K562 (cell line): ENCODE data around the gene MDC1. TPM values are rescaled to one million over a fixed set of nuclear protein-coding genes. Genes with fewer than 3 reads are reported as not detected.

ENCODE experiments used
- ATAC-seq: fragments of 200-7000 bp; cut with Tn5 transposase; 3 replicates; pipeline ENCODE4 v1.9.1; 2020; ENCODE audit warnings: moderate library complexity
- BruUV-seq: library from RNA; stranded (reverse); fragments of 400-500 nt; replicated peaks from 2 replicates; lab custom pipeline; 2021; lab: Mats Ljungman, UMichigan
- CTCF ChIA-PET: fragments of 300-600 bp; formaldehyde crosslinking; extraction: SDS; loops from one replicate; lab custom pipeline; 2021; ENCODE audit warnings: low intra/inter-chr PET ratio; lab: Yijun Ruan, JAX
- POLR2A ChIA-PET: fragments of 300-600, 350-650 bp; sonication (Branson Sonifier 250); formaldehyde crosslinking; extraction: SDS; loops from one replicate; lab custom pipeline; 2021; ENCODE audit warnings: antibody characterized with exemption, inconsistent platforms; lab: Yijun Ruan, JAX
- DNase-seq, 4 experiments: peaks; one replicate each; pipeline versions ENCODE4 v3.0.0 to v3.0.0-alpha.2; 2011 to 2018; ENCODE audit warnings: low spot score in 3 of 4, mixed read lengths in 3 of 4; ENCODE audit errors: extremely low read depth in 1 of 4
- FAIRE-seq: peaks from 2 replicates; lab custom pipeline; 2011; peaks lifted over from hg19 to GRCh38; lab: Jason Lieb, UNC
- H2AFZ ChIP-seq: 2 replicates; pipeline ENCODE4 v1.6.0; 2011; ENCODE audit warnings: low read depth, low read length, control low read depth, inconsistent platforms
- H3K27ac ChIP-seq: fragments of 200-600 bp; 3 replicates; pipeline ENCODE4 v1.8.0; 2011; ENCODE audit warnings: low read depth, mild to moderate bottlenecking, control low read depth, inconsistent platforms, low read length, moderate library complexity, mixed read lengths; ENCODE audit errors: extremely low read depth
- H3K27me3 ChIP-seq, 2 experiments: fragments of 300-600 bp in 1 of 2; 2 replicates in 1 of 2; 3 replicates in 1 of 2; pipeline versions ENCODE4 v1.6.0 to v1.8.0; 2011; ENCODE audit warnings: inconsistent platforms in 2 of 2, low read length in 2 of 2, mild to moderate bottlenecking in 1 of 2, mixed read lengths in 1 of 2, moderate library complexity in 1 of 2; ENCODE audit not compliant: control insufficient read depth in 2 of 2, insufficient read depth in 2 of 2
- H3K36me3 ChIP-seq: fragments of 300-600 bp; 3 replicates; pipeline ENCODE4 v1.8.0; 2011; ENCODE audit warnings: mild to moderate bottlenecking, low read length, inconsistent platforms; ENCODE audit not compliant: control insufficient read depth, insufficient read depth
- H3K4me1 ChIP-seq, 2 experiments: fragments of 200-600 bp in 1 of 2; replicated peaks in 1 of 2; 2 replicates in 1 of 2; 3 replicates in 1 of 2; pipeline versions ENCODE4 v1.5.1 to v1.8.0; 2011; ENCODE audit warnings: inconsistent platforms in 2 of 2, low read length in 2 of 2, mild to moderate bottlenecking in 1 of 2, mixed read lengths in 1 of 2, moderate library complexity in 1 of 2; ENCODE audit not compliant: control insufficient read depth in 2 of 2, insufficient read depth in 2 of 2
- H3K4me2 ChIP-seq: 2 replicates; pipeline ENCODE4 v1.6.1; 2011; ENCODE audit warnings: low read length, control low read depth, inconsistent platforms, mixed read lengths; ENCODE audit not compliant: insufficient read depth
- H3K4me3 ChIP-seq: fragments of 200-600 bp; sonication (generic), shearing (Covaris generic); 2 replicates; pipeline ENCODE4 v1.5.1; 2016; ENCODE audit warnings: control low read depth, inconsistent platforms
- H3K79me2 ChIP-seq: fragments of 200-600 bp; 3 replicates; pipeline ENCODE4 v1.8.0; 2011; ENCODE audit warnings: low read length, inconsistent platforms; ENCODE audit not compliant: control insufficient read depth, insufficient read depth
- H3K9ac ChIP-seq, 2 experiments: 2 replicates each; pipeline versions ENCODE4 v1.6.0 to v1.6.1; 2011; ENCODE audit warnings: low read depth in 2 of 2, low read length in 2 of 2, control low read depth in 1 of 2, inconsistent platforms in 1 of 2, mild to moderate bottlenecking in 1 of 2, mixed read lengths in 1 of 2; ENCODE audit not compliant: insufficient read depth in 1 of 2
- H3K9me1 ChIP-seq: one replicate; pipeline ENCODE4 v1.6.0; 2011; ENCODE audit warnings: inconsistent platforms, mild to moderate bottlenecking, low read length, moderate library complexity; ENCODE audit not compliant: control insufficient read depth, insufficient read depth
- H3K9me3 ChIP-seq: replicated peaks from 2 replicates; pipeline ENCODE4 v1.5.1; 2011; ENCODE audit warnings: low read depth, low read length, inconsistent platforms; ENCODE audit not compliant: control insufficient read depth, insufficient read depth
- H4K20me1 ChIP-seq: replicated peaks from 2 replicates; pipeline ENCODE4 v1.6.1; 2011; ENCODE audit warnings: low read length, inconsistent platforms, mixed read lengths; ENCODE audit not compliant: control insufficient read depth, insufficient read depth
- ERF ChIP-seq: fragments of 450-650 bp; formaldehyde crosslinking; IDR thresholded peaks from 2 replicates; pipeline ENCODE4 v1.4.0; 2020; ENCODE audit warnings: mild to moderate bottlenecking, mixed read lengths
- ESRRB ChIP-seq: fragments of 250-450 bp; sonication (Bioruptor Pico); IDR thresholded peaks from 2 replicates; pipeline ENCODE4 v1.5.0; 2020; ENCODE audit warnings: mild to moderate bottlenecking, moderate library complexity, borderline replicate concordance
- KLF6 ChIP-seq: fragments of 250-450 bp; sonication (Bioruptor Pico); IDR thresholded peaks from 2 replicates; pipeline ENCODE4 v1.4.0; 2020; ENCODE audit warnings: mild to moderate bottlenecking, moderate library complexity, borderline replicate concordance
- MAZ ChIP-seq, 2 experiments: fragments of 450-650 bp in 1 of 2; sonication (generic) in 1 of 2; formaldehyde crosslinking; IDR thresholded peaks in 1 of 2; conservative IDR thresholded peaks in 1 of 2; 2 replicates each; pipeline versions ENCODE4 v1.4.0 to v1.5.0; 2020; ENCODE audit warnings: mild to moderate bottlenecking in 1 of 2, missing genetic modification reagents in 1 of 2
- NR2F6 ChIP-seq: fragments of 450-650 bp; formaldehyde crosslinking; IDR thresholded peaks from 2 replicates; pipeline ENCODE4 v1.4.0; 2020; ENCODE audit warnings: mild to moderate bottlenecking
- SAP30 ChIP-seq: fragments of 200-600 bp; sonication (generic); IDR thresholded peaks from 2 replicates; pipeline ENCODE4 v1.6.1; 2012; ENCODE audit warnings: borderline replicate concordance, low read depth, mild to moderate bottlenecking, moderate library complexity, low read length, control low read depth, inconsistent platforms; ENCODE audit not compliant: insufficient read depth, poor library complexity, severe bottlenecking
- YY1 ChIP-seq, 3 experiments: IDR thresholded peaks; 2 replicates each; pipeline ENCODE4 v1.6.1; 2011; ENCODE audit warnings: low read length in 2 of 3, mild to moderate bottlenecking in 2 of 3, moderate library complexity in 2 of 3, borderline replicate concordance in 1 of 3, control low read depth in 1 of 3, low read depth in 1 of 3; ENCODE audit not compliant: insufficient read depth in 3 of 3, insufficient replicate concordance in 2 of 3, control insufficient read depth in 1 of 3, insufficient read length in 1 of 3; ENCODE audit errors: extremely low read depth in 1 of 3
- WGBS: fragments of 100-300 bp; shearing (Covaris generic); methylation state at CpG from one replicate; pipeline ENCODE4 v1.1.6; 2016; ENCODE audit warnings: low coverage, mixed read lengths; ENCODE audit not compliant: insufficient coverage; ENCODE audit errors: missing lambda C conversion rate; 5-methylcytosine and 5-hydroxymethylcytosine counted together
- in situ Hi-C: fragments of 300-500 bp; cut with MboI; formaldehyde crosslinking; loops from 4 replicates; pipeline ENCODE4 v1.15.0; 2018; ENCODE audit warnings: inconsistent platforms, mixed read lengths
- intact Hi-C: fragments of 100-400 bp; cut with micrococcal nuclease; formaldehyde crosslinking; loops from 2 replicates; pipeline ENCODE4 v1.14.2; 2022
- polyA plus RNA-seq, 8 experiments: library from polyadenylated mRNA; depleted of rRNA in 4 of 8; stranded (reverse) in 5 of 8; unstranded in 3 of 8; fragments of >200 nt; fragmentation: Nextera tagmentation in 2 of 8; fragmentation: Illumina TruSeq in 1 of 8; extraction: Ambion mirVana in 2 of 8; extraction: Trizol in 1 of 8; gene quantifications; 2 replicates each; pipeline versions ENCODE4 v1.2.1 to v1.2.3, GENCODE V29; 2011 to 2014; ENCODE audit warnings: inconsistent platforms in 1 of 8, missing spikeins in 1 of 8
- total RNA-seq, 7 experiments: library from RNA; depleted of rRNA in 6 of 7; stranded (reverse); fragments of >200 nt in 6 of 7; fragmentation: Illumina TruSeq in 2 of 7; extraction: Trizol in 2 of 7; gene quantifications; 2 replicates each; pipeline versions ENCODE4 v1.2.1 to v1.2.3, GENCODE V29; 2011 to 2021; ENCODE audit warnings: low replicate concordance in 1 of 7
- TF ChIP-seq, protein P1 (sequence below): fragments of 450-650 bp; IDR thresholded peaks from 2 replicates; pipeline ENCODE4 v1.6.1; 2017; ENCODE audit warnings: antibody characterized with exemption, mild to moderate bottlenecking
- TF ChIP-seq, protein P2 (sequence below): sonication (generic); formaldehyde crosslinking; IDR thresholded peaks from 2 replicates; pipeline ENCODE4 v1.8.1; 2023; ENCODE audit warnings: mild to moderate bottlenecking, missing genetic modification reagents
- TF ChIP-seq, protein P3 (sequence below): fragments of 200-800 bp; sonication (Bioruptor generic); IDR thresholded peaks from 2 replicates; pipeline ENCODE4 v1.6.1; 2017; ENCODE audit warnings: missing genetic modification characterization, missing compliant biosample characterization

Gene MDC1
- total and polyA plus RNA-seq, 9 of the 15 experiments (the other 6 are each of a cell fraction or from before 2014, with no cell fraction given): 8.2 to 114 (median 20.0) TPM

DNA sequence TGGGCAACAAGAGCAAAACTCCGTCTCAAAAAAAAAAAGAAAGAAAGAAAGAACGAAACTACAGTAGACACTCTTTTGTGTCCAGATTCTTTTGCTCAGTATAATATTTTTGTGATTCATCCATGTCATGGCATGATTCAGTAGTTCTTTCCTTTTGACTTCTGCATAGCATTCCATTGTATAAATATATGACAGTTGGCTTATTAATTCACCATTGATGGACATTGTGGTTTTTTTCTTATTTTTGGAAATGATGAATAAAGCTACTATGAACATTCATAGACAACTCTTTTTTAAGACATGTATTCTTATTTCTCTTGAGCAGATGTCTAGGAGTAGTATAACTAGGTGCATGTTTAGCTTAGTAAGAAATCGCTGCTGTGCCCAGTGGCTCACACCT lies 37.5 kb upstream of the MDC1 start (continued):
- TF ChIP-seq, protein P1, sequence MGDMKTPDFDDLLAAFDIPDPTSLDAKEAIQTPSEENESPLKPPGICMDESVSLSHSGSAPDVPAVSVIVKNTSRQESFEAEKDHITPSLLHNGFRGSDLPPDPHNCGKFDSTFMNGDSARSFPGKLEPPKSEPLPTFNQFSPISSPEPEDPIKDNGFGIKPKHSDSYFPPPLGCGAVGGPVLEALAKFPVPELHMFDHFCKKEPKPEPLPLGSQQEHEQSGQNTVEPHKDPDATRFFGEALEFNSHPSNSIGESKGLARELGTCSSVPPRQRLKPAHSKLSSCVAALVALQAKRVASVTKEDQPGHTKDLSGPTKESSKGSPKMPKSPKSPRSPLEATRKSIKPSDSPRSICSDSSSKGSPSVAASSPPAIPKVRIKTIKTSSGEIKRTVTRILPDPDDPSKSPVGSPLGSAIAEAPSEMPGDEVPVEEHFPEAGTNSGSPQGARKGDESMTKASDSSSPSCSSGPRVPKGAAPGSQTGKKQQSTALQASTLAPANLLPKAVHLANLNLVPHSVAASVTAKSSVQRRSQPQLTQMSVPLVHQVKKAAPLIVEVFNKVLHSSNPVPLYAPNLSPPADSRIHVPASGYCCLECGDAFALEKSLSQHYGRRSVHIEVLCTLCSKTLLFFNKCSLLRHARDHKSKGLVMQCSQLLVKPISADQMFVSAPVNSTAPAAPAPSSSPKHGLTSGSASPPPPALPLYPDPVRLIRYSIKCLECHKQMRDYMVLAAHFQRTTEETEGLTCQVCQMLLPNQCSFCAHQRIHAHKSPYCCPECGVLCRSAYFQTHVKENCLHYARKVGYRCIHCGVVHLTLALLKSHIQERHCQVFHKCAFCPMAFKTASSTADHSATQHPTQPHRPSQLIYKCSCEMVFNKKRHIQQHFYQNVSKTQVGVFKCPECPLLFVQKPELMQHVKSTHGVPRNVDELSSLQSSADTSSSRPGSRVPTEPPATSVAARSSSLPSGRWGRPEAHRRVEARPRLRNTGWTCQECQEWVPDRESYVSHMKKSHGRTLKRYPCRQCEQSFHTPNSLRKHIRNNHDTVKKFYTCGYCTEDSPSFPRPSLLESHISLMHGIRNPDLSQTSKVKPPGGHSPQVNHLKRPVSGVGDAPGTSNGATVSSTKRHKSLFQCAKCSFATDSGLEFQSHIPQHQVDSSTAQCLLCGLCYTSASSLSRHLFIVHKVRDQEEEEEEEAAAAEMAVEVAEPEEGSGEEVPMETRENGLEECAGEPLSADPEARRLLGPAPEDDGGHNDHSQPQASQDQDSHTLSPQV: no peak
- TF ChIP-seq, protein P2, sequence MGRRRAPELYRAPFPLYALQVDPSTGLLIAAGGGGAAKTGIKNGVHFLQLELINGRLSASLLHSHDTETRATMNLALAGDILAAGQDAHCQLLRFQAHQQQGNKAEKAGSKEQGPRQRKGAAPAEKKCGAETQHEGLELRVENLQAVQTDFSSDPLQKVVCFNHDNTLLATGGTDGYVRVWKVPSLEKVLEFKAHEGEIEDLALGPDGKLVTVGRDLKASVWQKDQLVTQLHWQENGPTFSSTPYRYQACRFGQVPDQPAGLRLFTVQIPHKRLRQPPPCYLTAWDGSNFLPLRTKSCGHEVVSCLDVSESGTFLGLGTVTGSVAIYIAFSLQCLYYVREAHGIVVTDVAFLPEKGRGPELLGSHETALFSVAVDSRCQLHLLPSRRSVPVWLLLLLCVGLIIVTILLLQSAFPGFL: no peak

DNA sequence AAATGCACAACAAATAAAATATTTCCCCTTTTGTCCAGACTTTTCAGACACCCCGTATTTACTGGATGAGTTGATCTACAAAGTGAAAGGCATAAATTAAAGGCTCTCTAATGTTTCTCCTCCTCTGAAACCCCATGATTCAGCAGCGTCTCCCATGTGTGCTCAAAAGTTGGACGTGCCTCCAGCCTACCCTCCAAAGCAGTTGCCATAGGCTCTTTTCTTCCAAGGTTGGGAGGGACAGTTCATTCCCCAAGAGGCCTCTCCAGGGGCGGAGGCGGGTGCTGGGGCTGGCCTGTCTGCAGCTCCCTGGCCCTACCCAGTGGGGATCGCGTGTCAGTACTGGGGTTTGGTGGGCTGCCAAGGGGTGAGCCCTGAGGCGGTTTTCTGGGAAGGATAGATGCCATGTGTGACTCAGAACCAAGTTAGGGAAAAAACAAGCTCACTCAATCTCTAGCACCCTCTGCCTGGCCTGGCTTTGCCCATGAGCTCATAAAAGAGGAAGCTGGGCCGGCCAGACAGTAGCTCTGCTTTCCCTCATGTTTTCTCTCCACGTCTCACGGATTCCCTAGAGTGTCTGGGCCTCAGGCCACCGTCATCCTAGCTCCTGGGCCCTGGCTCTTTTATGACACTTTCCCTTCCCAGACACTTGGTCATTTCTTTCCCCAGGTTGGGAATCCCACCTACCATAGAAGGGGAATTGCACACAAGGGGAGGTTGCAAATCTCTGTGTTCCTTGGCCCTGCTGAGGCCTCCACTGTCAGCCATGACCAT lies 35.3 kb upstream of the MDC1 start:
- WGBS: 45% methylated on average over 12 of the region's 12 CpGs
- peak in 1 of 4 experiments; percentile 43 for DNase-seq
- BruUV-seq: no TSS peak
- ChIA-PET POLR2A (interaction anchor here (0.6 to 1.8 kb wide), 10 partner anchors 8 to 200 kb away, joined by 3 to 10 read pairs (median 3); partner anchors contain the start of gene IER3), CTCF (no interaction called here)
- peak overlapping the region in 1 of 2 experiments; percentile 76; a peak in 2 of 4 replicates for H3K9ac ChIP-seq
- no peaks in the 10 kb centered on the region for H4K20me1 ChIP-seq
- H3K27ac ChIP-seq: peak overlapping the region; percentile 14; the same call in 1 of the 3 replicates
- no peak for FAIRE-seq
- H3K4me1 ChIP-seq: peaks cover 12 to 26% of the 10 kb centered on the region in 2 experiments
- H3K36me3 ChIP-seq: no peaks in the 10 kb centered on the region
- no peaks in the 10 kb centered on the region for H3K79me2 ChIP-seq
- H2AFZ ChIP-seq: peak overlapping the region; percentile 63
- H3K27me3 ChIP-seq: no peaks in the 10 kb centered on the region
- no peaks in the 10 kb centered on the region for H3K9me1 ChIP-seq
- in situ Hi-C loops: no loop called here
- H3K9me3 ChIP-seq: no peaks in the 10 kb centered on the region
- ATAC-seq: peak; percentile 74
- intact Hi-C loops: no loop called here
- H3K4me3 ChIP-seq: no peak overlapping the region
- H3K4me2 ChIP-seq: no peak overlapping the region
- TF ChIP-seq SAP30 (no peak), YY1 (IDR thresholded peaks at IDR 0.05; ENCODE audit: borderline replicate concordance in 1 of 3, control insufficient read depth in 1 of 3, extremely low read depth in 1 of 3, insufficient read depth in 3 of 3, insufficient read length in 1 of 3, insufficient replicate concordance in 2 of 3, low read depth in 1 of 3, low read length in 2 of 3) (peak in 1 of 3 experiments; percentile 27), ERF (CRISPR knock-in tag) (peak; percentile 68; the same call in 1 of the 2 replicates), ESRRB (no peak), NR2F6 (CRISPR knock-in tag) (no peak), KLF6 (CRISPR knock-in tag) (0 out of 2 replicates have a peak, but pooled peaks have one; percentile 38), MAZ (CRISPR knock-in tag; conservative IDR thresholded peaks at IDR 0.05 in 1 of 2, IDR thresholded peaks at IDR 0.05 in 1 of 2) (0 out of 4 replicates have a peak, but pooled peaks of 1 of the 2 experiments have one; percentile 39)
- TF ChIP-seq, protein P3, sequence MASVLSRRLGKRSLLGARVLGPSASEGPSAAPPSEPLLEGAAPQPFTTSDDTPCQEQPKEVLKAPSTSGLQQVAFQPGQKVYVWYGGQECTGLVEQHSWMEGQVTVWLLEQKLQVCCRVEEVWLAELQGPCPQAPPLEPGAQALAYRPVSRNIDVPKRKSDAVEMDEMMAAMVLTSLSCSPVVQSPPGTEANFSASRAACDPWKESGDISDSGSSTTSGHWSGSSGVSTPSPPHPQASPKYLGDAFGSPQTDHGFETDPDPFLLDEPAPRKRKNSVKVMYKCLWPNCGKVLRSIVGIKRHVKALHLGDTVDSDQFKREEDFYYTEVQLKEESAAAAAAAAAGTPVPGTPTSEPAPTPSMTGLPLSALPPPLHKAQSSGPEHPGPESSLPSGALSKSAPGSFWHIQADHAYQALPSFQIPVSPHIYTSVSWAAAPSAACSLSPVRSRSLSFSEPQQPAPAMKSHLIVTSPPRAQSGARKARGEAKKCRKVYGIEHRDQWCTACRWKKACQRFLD (CRISPR knock-in tag): peak; percentile 90
